HEK293T (cell line): ENCODE data around the gene KCTD12.

Source experiments
- BHLHE40 ChIP-seq: fragments of 450-650 bp; IDR thresholded peaks from 2 replicates; pipeline ENCODE4 v1.6.1; 2016; ENCODE audit warnings: mild to moderate bottlenecking, moderate library complexity, borderline replicate concordance
- FOXM1 ChIP-seq: fragments of 450-650 bp; IDR thresholded peaks from 2 replicates; pipeline ENCODE4 v1.6.1; 2017; ENCODE audit warnings: mild to moderate bottlenecking, borderline replicate concordance
- HDGF ChIP-seq: fragments of 450-650 bp; IDR thresholded peaks from 2 replicates; pipeline ENCODE4 v1.6.1; 2017; ENCODE audit warnings: antibody characterized with exemption, borderline replicate concordance
- L3MBTL2 ChIP-seq: fragments of 450-650 bp; conservative IDR thresholded peaks from 2 replicates; pipeline ENCODE4 v1.6.1; 2016; ENCODE audit warnings: mild to moderate bottlenecking
- LEF1 ChIP-seq: fragments of 450-650 bp; IDR thresholded peaks from 2 replicates; pipeline ENCODE4 v1.6.1; 2017; ENCODE audit warnings: mild to moderate bottlenecking, borderline replicate concordance
- NFRKB ChIP-seq: fragments of 450-650 bp; IDR thresholded peaks from 2 replicates; pipeline ENCODE4 v1.6.1; 2016; ENCODE audit warnings: mild to moderate bottlenecking, moderate library complexity
- SP1 ChIP-seq: fragments of 450-650 bp; IDR thresholded peaks from 2 replicates; pipeline ENCODE4 v1.6.1; 2017
- SUZ12 ChIP-seq: fragments of 450-650 bp; IDR thresholded peaks from 2 replicates; pipeline ENCODE4 v1.6.1; 2016; ENCODE audit warnings: mild to moderate bottlenecking
- TARDBP ChIP-seq: fragments of 450-650 bp; IDR thresholded peaks from 2 replicates; pipeline ENCODE4 v1.6.1; 2016
- ZNF384 ChIP-seq: fragments of 450-650 bp; IDR thresholded peaks from 2 replicates; pipeline ENCODE4 v1.6.1; 2016
- TF ChIP-seq, protein P1 (sequence below): fragments of 450-650 bp; IDR thresholded peaks from 2 replicates; pipeline ENCODE4 v1.6.1; 2016

DNA sequence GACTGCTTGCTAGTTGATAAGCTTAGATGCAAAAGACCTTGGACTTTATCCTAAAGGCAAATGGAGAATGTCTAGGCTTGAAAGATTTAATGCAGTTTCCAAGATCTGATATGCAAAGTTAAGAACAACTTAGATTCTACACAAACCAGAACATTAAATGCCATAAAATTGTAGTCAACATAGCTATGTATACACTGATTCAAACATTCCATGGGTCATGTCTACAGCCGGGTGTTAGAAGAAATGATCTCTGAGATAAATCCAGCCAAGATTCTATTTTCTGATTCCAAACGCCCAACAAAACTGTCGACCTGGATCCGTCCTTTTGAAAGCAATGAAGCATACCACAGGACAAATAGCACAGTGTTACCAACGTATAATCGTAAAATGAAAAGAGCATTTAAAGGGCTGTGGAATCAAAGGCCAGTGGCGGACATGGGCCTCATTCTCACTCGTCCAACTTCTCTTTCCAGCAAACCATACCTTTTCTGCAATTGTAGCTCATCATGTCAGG is 52.7 kb downstream of the KCTD12 start:
- TF ChIP-seq, protein P1, sequence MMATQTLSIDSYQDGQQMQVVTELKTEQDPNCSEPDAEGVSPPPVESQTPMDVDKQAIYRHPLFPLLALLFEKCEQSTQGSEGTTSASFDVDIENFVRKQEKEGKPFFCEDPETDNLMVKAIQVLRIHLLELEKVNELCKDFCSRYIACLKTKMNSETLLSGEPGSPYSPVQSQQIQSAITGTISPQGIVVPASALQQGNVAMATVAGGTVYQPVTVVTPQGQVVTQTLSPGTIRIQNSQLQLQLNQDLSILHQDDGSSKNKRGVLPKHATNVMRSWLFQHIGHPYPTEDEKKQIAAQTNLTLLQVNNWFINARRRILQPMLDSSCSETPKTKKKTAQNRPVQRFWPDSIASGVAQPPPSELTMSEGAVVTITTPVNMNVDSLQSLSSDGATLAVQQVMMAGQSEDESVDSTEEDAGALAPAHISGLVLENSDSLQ = no peak
- TF ChIP-seq SUZ12 = no peak
- no peak for TF ChIP-seq NFRKB
- no peak for TF ChIP-seq SP1
- no peak for TF ChIP-seq LEF1
- TF ChIP-seq BHLHE40 = no peak
- TF ChIP-seq FOXM1 = no peak
- TF ChIP-seq L3MBTL2 = no peak
- TF ChIP-seq TARDBP = no peak
- no peak for TF ChIP-seq HDGF
- no peak for TF ChIP-seq ZNF384
